Measurements from ENCODE around the gene OTC.

GRCh38 chrX:38403834-38404233, 51.4 kb downstream of the OTC start:
- TF ChIP-seq CTCF (IDR thresholded peaks at IDR 0.05) (no peak), POLR2A (IDR thresholded peaks at IDR 0.05) (no peak)

All from esophagus squamous epithelium (tissue), 4 donors.